Osteocyte (in vitro differentiated cells): ENCODE results near the gene TXNIP. TPM values are rescaled to one million over a fixed set of nuclear protein-coding genes. Genes with fewer than 3 reads are reported as not detected.
A peak's percentile ranks its signal among the peaks of the same experiment; 100 is the strongest.

Source experiments
- DNase-seq: peaks from one replicate; pipeline ENCODE4 v3.0.0; 2021; ENCODE audit warnings: mixed read lengths; ENCODE audit not compliant: unreplicated experiment; ENCODE audit errors: extremely low spot score
- H3K27ac Mint-ChIP-seq: one replicate; pipeline ENCODE4 v1.8.0; 2021; ENCODE audit warnings: mild to moderate bottlenecking, mixed read lengths; ENCODE audit not compliant: unreplicated experiment
- H3K27me3 Mint-ChIP-seq: one replicate; pipeline ENCODE4 v1.8.0; 2021; ENCODE audit warnings: mixed read lengths; ENCODE audit not compliant: unreplicated experiment
- H3K36me3 Mint-ChIP-seq: one replicate; pipeline ENCODE4 v1.8.0; 2021; ENCODE audit warnings: mixed read lengths; ENCODE audit not compliant: unreplicated experiment
- H3K4me1 Mint-ChIP-seq: one replicate; pipeline ENCODE4 v1.8.0; 2021; ENCODE audit warnings: mixed read lengths; ENCODE audit not compliant: unreplicated experiment
- H3K4me3 Mint-ChIP-seq: one replicate; pipeline ENCODE4 v1.8.0; 2021; ENCODE audit warnings: mild to moderate bottlenecking, moderate library complexity, mixed read lengths; ENCODE audit not compliant: unreplicated experiment
- H3K9me3 Mint-ChIP-seq: one replicate; pipeline ENCODE4 v1.8.0; 2021; ENCODE audit warnings: mixed read lengths; ENCODE audit not compliant: unreplicated experiment
- long read RNA-seq: library from polyadenylated mRNA; unstranded; transcript quantifications from one replicate; pipeline ENCODE4 v2.0.0, GENCODE V29; 2021
- total RNA-seq: library from RNA; stranded (reverse); gene quantifications from 2 replicates; pipeline ENCODE4 v1.2.1, GENCODE V29; 2021
- TF ChIP-seq, protein P1 (sequence below): fragments of 200-600 bp; sonication (generic); IDR thresholded peaks from 2 replicates; pipeline ENCODE4 v1.5.0; 2021; ENCODE audit warnings: antibody characterized with exemption, mild to moderate bottlenecking, moderate library complexity

The TXNIP gene, protein sequence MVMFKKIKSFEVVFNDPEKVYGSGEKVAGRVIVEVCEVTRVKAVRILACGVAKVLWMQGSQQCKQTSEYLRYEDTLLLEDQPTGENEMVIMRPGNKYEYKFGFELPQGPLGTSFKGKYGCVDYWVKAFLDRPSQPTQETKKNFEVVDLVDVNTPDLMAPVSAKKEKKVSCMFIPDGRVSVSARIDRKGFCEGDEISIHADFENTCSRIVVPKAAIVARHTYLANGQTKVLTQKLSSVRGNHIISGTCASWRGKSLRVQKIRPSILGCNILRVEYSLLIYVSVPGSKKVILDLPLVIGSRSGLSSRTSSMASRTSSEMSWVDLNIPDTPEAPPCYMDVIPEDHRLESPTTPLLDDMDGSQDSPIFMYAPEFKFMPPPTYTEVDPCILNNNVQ
- total RNA-seq, result 246 and 274 TPM in 2 replicates
- long read RNA-seq, transcript TXNIP-202 (2 exons, 509 nt), result minor isoform, 7 of 1,860 reads
- long read RNA-seq, transcript TXNIP-201 (7 exons, 1,225 nt), result minor isoform, 12 of 1,860 reads
- long read RNA-seq, transcript TXNIP-204 (8 exons, 2,926 nt), result major isoform, 1,745 of 1,860 reads
- long read RNA-seq, partial matches to known transcripts, result 49 of 1,860 reads
- long read RNA-seq, other reads (novel, unspliced or antisense), result 46 of 1,860 reads

DNA sequence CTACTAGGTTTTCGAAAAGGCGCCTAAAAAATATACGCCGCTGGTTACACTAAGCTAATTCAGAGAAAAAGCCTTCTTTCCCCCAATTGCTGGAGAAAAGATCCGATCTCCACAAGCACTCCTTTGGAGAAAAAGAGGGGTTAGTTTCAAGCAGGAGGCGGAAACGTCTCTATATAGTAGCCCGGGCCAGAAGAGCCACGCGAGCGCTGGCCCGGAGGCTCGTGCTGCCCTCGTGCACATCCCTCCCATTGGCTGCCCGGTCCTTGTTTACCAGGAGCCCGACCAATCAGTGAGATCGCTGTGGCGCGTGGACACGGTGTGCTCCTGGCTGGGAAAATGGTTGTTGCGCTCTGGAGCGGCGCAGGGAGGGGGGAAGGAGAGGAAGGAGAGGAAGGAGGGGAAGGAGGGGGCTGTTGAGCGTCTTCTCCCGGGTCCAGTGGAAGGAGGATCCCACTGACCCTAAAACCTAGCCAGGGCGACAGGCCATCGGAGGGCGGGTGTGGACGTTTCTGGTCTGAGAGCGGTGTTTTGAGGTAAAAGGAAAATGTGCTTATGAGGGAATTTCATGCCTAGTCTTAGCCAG is at the start of gene TXNIP:
TXNIP (minus strand) TSS at position 147 of the 583 bp plus-strand sequence. CDS start 313 bp downstream, outside the sequence.
- Mint-ChIP-seq H3K27me3 (no peaks in the 10 kb centered on the region), H3K36me3 (peaks cover 38% of the 10 kb centered on the region), H3K4me3 (peak within 1 kb of the TSS; percentile 94), H3K4me1 (peaks cover 52% of the 10 kb centered on the region), H3K9me3 (no peaks in the 10 kb centered on the region), H3K27ac (peak within 1 kb of the TSS; percentile 96)
- peak; percentile 98 for DNase-seq
- TF ChIP-seq, protein P1, sequence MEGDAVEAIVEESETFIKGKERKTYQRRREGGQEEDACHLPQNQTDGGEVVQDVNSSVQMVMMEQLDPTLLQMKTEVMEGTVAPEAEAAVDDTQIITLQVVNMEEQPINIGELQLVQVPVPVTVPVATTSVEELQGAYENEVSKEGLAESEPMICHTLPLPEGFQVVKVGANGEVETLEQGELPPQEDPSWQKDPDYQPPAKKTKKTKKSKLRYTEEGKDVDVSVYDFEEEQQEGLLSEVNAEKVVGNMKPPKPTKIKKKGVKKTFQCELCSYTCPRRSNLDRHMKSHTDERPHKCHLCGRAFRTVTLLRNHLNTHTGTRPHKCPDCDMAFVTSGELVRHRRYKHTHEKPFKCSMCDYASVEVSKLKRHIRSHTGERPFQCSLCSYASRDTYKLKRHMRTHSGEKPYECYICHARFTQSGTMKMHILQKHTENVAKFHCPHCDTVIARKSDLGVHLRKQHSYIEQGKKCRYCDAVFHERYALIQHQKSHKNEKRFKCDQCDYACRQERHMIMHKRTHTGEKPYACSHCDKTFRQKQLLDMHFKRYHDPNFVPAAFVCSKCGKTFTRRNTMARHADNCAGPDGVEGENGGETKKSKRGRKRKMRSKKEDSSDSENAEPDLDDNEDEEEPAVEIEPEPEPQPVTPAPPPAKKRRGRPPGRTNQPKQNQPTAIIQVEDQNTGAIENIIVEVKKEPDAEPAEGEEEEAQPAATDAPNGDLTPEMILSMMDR, result no peak

DNA sequence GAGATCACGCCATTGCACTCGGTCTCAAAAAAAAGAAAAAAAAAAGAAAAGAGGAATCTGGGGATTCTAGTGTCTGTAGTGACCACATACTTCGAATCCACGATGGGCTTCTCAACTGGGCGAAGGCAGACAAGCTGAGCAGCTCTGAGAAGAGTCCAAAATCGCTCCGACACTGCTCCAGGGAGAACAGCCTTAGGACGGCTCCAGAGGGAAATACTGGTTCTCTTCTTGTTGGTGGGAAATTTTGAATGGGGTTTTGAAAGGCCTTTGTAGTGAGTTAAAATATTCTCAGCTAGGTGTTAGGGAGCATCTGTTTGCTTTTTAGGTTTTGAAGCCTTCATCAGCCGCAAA is 43.4 kb upstream of the TXNIP start:
- H3K4me3 Mint-ChIP-seq, result peak overlapping the region; percentile 95
- H3K4me1 Mint-ChIP-seq, result peaks cover 20% of the 10 kb centered on the region
- DNase-seq, result no peak
- no peaks in the 10 kb centered on the region for H3K9me3 Mint-ChIP-seq
- TF ChIP-seq, protein P1, result no peak
- no peaks in the 10 kb centered on the region for H3K36me3 Mint-ChIP-seq
- no peaks in the 10 kb centered on the region for H3K27me3 Mint-ChIP-seq
- H3K27ac Mint-ChIP-seq, result peak overlapping the region; percentile 99

DNA sequence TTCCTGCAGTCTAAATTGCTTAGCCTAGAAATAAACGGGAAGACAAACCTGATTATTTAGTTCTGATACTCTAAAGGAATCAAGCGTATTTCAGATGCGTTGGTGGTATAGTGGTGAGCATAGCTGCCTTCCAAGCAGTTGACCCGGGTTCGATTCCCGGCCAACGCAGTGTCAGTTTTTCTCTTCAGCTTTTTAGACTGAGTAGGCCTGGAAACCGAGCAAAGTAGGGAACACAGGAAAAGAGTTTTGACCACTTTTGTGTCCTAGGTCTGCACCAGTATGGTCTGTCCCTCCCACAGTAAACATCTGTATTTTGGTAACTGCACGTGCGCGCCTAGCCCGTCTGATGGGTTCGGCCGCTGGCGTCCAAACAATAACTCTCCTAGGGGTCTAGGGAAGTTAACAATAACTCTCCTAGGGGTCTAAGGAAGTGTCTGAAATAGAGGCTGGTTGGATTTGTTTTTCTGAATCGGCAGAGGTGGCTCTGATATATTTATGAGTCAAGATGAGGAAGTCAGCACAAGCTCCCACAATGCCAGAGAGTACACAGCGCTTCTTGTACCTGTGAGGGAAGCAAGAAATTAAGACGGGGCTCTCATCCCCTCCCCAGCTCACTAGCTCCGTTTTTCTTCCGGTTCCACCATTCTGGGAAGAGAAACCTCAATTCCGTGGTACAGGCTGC is 40.7 kb upstream of the TXNIP start:
- peaks cover 26% of the 10 kb centered on the region for H3K4me1 Mint-ChIP-seq
- no peaks in the 10 kb centered on the region for H3K27me3 Mint-ChIP-seq
- DNase-seq, result peak; percentile 91

DNA sequence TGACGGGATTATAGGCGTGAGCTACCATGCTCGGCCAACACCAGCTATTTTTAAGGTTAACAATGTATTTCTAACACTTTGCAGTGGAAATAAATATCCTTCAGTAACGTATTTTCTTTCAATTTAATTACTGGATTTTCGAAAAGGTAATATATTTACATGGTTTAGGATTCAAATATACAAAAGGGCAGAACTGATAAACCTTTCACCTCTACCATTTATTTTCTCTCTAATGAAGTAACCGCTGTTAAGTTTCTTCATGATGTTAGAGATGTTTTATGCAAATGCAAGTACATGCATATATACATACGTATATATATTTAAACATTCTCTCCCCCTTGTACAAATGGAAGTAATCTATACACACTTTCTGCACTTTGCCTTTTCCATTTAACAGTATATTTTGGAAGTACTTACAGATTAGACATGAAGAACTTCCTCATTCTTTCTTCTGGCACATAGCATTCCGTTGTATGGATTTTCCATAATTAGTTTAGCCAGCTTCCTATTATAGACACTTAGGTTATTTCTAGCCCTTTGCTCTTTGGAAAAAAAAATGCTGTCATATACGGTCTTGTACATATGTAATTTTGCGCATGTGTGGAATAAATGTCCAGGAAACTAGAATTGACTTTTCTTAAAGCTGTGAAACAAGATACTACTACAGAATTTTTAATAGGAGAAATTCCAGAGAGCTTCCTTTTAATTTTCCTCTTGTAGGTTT is 40.0 kb upstream of the TXNIP start:
- DNase-seq, result no peak
- TF ChIP-seq, protein P1, result no peak
- Mint-ChIP-seq H3K4me3 (peak overlapping the region; percentile 95), H3K27me3 (no peaks in the 10 kb centered on the region), H3K9me3 (no peaks in the 10 kb centered on the region), H3K36me3 (no peaks in the 10 kb centered on the region), H3K4me1 (peaks cover 26% of the 10 kb centered on the region), H3K27ac (peak overlapping the region; percentile 99)

More for the DNA sequence above, 40.7 kb upstream of the TXNIP start:
- TF ChIP-seq, protein P1, result no peak
- Mint-ChIP-seq H3K27ac (peak overlapping the region; percentile 99), H3K9me3 (no peaks in the 10 kb centered on the region), H3K4me3 (peak overlapping the region; percentile 95), H3K36me3 (no peaks in the 10 kb centered on the region)
